NCI-H2227 treated with DMSO at 0.1 percent for 48 hours (cell line): Measurements from ENCODE around the gene LSG1.
"Not testable (repeated sequence)": the region's sequence is repeated elsewhere in the genome, so short reads cannot be mapped to it uniquely, and the experiment has no call there.

Source experiments
- DNase-seq: peaks from one replicate; lab custom pipeline; 2025; lab: John Stamatoyannopoulos, UW

Gene LSG1

GRCh38 chr3:194654443-194654842 lies 17.5 kb downstream of the LSG1 start:
- no peak for DNase-seq

GRCh38 chr3:194647747-194648146 lies 24.2 kb downstream of the LSG1 start:
- DNase-seq, result no peak

GRCh38 chr3:194642769-194643168 lies 29.2 kb downstream of the LSG1 start:
- no peak for DNase-seq

- no peak for DNase-seq
Observed at GRCh38 chr3:194640829-194641228, 31.2 kb downstream of the LSG1 start.

- no peak for DNase-seq
Observed at GRCh38 chr3:194638991-194639605, 32.9 kb downstream of the LSG1 start.

- DNase-seq, result no peak
Observed at GRCh38 chr3:194637541-194638400, 34.2 kb downstream of the LSG1 start.

GRCh38 chr3:194637066-194637465 lies 34.9 kb downstream of the LSG1 start:
- no peak for DNase-seq

- DNase-seq, result peak; percentile 71
Observed at GRCh38 chr3:194633349-194634004, 38.5 kb downstream of the LSG1 start, which contains the start of gene TMEM44. TSS of gene TMEM44 (minus strand) at chr3:194633419. CDS start at chr3:194633215, 204 bp downstream.

GRCh38 chr3:194632809-194633348 lies 39.1 kb downstream of the LSG1 start:
- DNase-seq, result peak; percentile 32

- DNase-seq, result no peak
Observed at GRCh38 chr3:194632226-194632808, 39.7 kb downstream of the LSG1 start.

GRCh38 chr3:194631696-194632095 lies 40.3 kb downstream of the LSG1 start:
- DNase-seq, result no peak

- not testable (repeated sequence) for DNase-seq
Observed at GRCh38 chr3:194630681-194631080, 41.3 kb downstream of the LSG1 start.

- no peak for DNase-seq
Observed at GRCh38 chr3:194624956-194625355, 47.0 kb downstream of the LSG1 start.

GRCh38 chr3:194623449-194624290 lies 48.3 kb downstream of the LSG1 start:
- DNase-seq, result no peak

GRCh38 chr3:194622621-194623340 lies 49.2 kb downstream of the LSG1 start:
- DNase-seq, result no peak

GRCh38 chr3:194621947-194622346 lies 50.0 kb downstream of the LSG1 start:
- DNase-seq, result no peak

- DNase-seq, result no peak
Observed at GRCh38 chr3:194620196-194620595, 51.8 kb downstream of the LSG1 start.

GRCh38 chr3:194619741-194620140 lies 52.2 kb downstream of the LSG1 start:
- DNase-seq, result no peak

- no peak for DNase-seq
Observed at GRCh38 chr3:194618858-194619608, 53.0 kb downstream of the LSG1 start.

- DNase-seq, result no peak
Observed at GRCh38 chr3:194617827-194618226, 54.2 kb downstream of the LSG1 start.
